Activated B cell treated with CpG ODN at 0.5 μM for 24 hours (primary cell): Measurements from ENCODE around the gene CALU. TPM values are rescaled to one million over a fixed set of nuclear protein-coding genes. Genes with fewer than 3 reads are reported as not detected.

Experiments used
- ATAC-seq: fragments of 200-7000 bp; cut with Tn5 transposase; one replicate; pipeline ENCODE4 v1.10.0; 2021; ENCODE audit warnings: low read depth, mild to moderate bottlenecking, moderate library complexity
- CTCF ChIA-PET: fragments of 350-600 bp; sonication (Branson Sonifier 250); formaldehyde crosslinking; loops from one replicate; lab custom pipeline; 2021; ENCODE audit warnings: antibody characterized with exemption; lab: Charles Lee
- POLR2A ChIA-PET: fragments of 350-600 bp; sonication (Branson Sonifier 250); formaldehyde crosslinking; loops from one replicate; lab custom pipeline; 2021; ENCODE audit warnings: antibody characterized with exemption; lab: Charles Lee
- DNase-seq: peaks from one replicate; pipeline ENCODE4 v3.0.0; 2022
- H3K27ac Mint-ChIP-seq: one replicate; pipeline ENCODE4 v1.8.0; 2020; ENCODE audit warnings: mixed read lengths
- H3K27me3 Mint-ChIP-seq: one replicate; pipeline ENCODE4 v1.8.0; 2021; ENCODE audit warnings: mixed read lengths
- H3K36me3 Mint-ChIP-seq: one replicate; pipeline ENCODE4 v1.8.0; 2021; ENCODE audit warnings: low read depth, mixed read lengths
- H3K4me1 Mint-ChIP-seq: one replicate; pipeline ENCODE4 v1.8.0; 2021; ENCODE audit warnings: mixed read lengths
- H3K4me3 Mint-ChIP-seq: one replicate; pipeline ENCODE4 v1.8.0; 2020; ENCODE audit warnings: mild to moderate bottlenecking, mixed read lengths
- H3K9me3 Mint-ChIP-seq: one replicate; pipeline ENCODE4 v1.8.0; 2020; ENCODE audit warnings: mixed read lengths
- CTCF ChIP-seq: fragments of 200-600 bp; IDR thresholded peaks from one replicate; pipeline ENCODE4 v1.8.0; 2022; ENCODE audit warnings: antibody characterized with exemption, mild to moderate bottlenecking
- intact Hi-C: fragments of 100-400 bp; cut with micrococcal nuclease; formaldehyde crosslinking; loops from one replicate; pipeline ENCODE4 v1.15.1; 2024
- total RNA-seq: library from RNA; stranded (reverse); gene quantifications from 2 replicates; pipeline ENCODE4 v1.2.3, GENCODE V29; 2022

Gene CALU
- total RNA-seq, 1 donor from 2014 or later, result 15.4 TPM

- intact Hi-C loops, result loop anchor here (1.0 to 10.0 kb wide), 7 partner anchors 43 to 1209 kb away; partner anchors contain the start of genes ATP6V1F, CCDC136, RBM28 and SMKR1
- TF ChIP-seq CTCF, result no peak
- ATAC-seq (no peak), DNase-seq (no peak)
- CTCF ChIA-PET, result interaction anchor here (0.7 kb wide), 1 partner anchor 313 kb away, joined by 3 read pairs; no protein-coding TSS in a partner anchor
- Mint-ChIP-seq H3K4me3 (peak overlapping the region; percentile 97), H3K9me3 (no peaks in the 10 kb centered on the region), H3K36me3 (peaks cover 9% of the 10 kb centered on the region), H3K27ac (peak overlapping the region; percentile 88), H3K27me3 (no peaks in the 10 kb centered on the region), H3K4me1 (peaks cover 33% of the 10 kb centered on the region)
- POLR2A ChIA-PET, result no interaction called here
These were observed 977 bp downstream of the CALU start for GRCh38 chr7:128739990-128740682.

- ChIA-PET CTCF (no interaction called here), POLR2A (no interaction called here)
- no peaks in the 10 kb centered on the region for H3K27me3 Mint-ChIP-seq
- no peak for TF ChIP-seq CTCF
- DNase-seq (no peak), ATAC-seq (no peak)
- peaks cover 11% of the 10 kb centered on the region for H3K36me3 Mint-ChIP-seq
- no peaks in the 10 kb centered on the region for H3K9me3 Mint-ChIP-seq
- no peak overlapping the region for H3K4me3 Mint-ChIP-seq
- no peak overlapping the region for H3K27ac Mint-ChIP-seq
- H3K4me1 Mint-ChIP-seq, result peaks cover 33% of the 10 kb centered on the region
- intact Hi-C loops, result no loop called here
These were observed 1.8 kb downstream of the CALU start for GRCh38 chr7:128740996-128741395.

- no peak for TF ChIP-seq CTCF
- Mint-ChIP-seq H3K9me3 (no peaks in the 10 kb centered on the region), H3K4me3 (no peak overlapping the region), H3K27ac (no peak overlapping the region), H3K36me3 (peaks cover 12% of the 10 kb centered on the region), H3K4me1 (peaks cover 33% of the 10 kb centered on the region), H3K27me3 (no peaks in the 10 kb centered on the region)
- intact Hi-C loops, result no loop called here
- POLR2A ChIA-PET, result no interaction called here
- no peak for ATAC-seq
- no peak for DNase-seq
- CTCF ChIA-PET, result no interaction called here
These were observed 2.3 kb downstream of the CALU start for GRCh38 chr7:128741491-128741890.

- no peak for DNase-seq
- Mint-ChIP-seq H3K4me3 (no peak overlapping the region), H3K27ac (no peak overlapping the region), H3K9me3 (no peaks in the 10 kb centered on the region), H3K27me3 (no peaks in the 10 kb centered on the region), H3K36me3 (peaks cover 14% of the 10 kb centered on the region), H3K4me1 (peaks cover 33% of the 10 kb centered on the region)
- no peak for ATAC-seq
- CTCF ChIA-PET, result no interaction called here
- intact Hi-C loops, result no loop called here
- POLR2A ChIA-PET, result no interaction called here
- no peak for TF ChIP-seq CTCF
These were observed 3.0 kb downstream of the CALU start for GRCh38 chr7:128742206-128742605.

- Mint-ChIP-seq H3K4me3 (no peak overlapping the region), H3K27ac (no peak overlapping the region), H3K27me3 (no peaks in the 10 kb centered on the region), H3K4me1 (peaks cover 28% of the 10 kb centered on the region), H3K36me3 (peaks cover 22% of the 10 kb centered on the region), H3K9me3 (no peaks in the 10 kb centered on the region)
- DNase-seq (no peak), ATAC-seq (no peak)
- TF ChIP-seq CTCF, result no peak
- ChIA-PET CTCF (interaction anchor here (0.6 kb wide), 1 partner anchor 10 kb away, joined by 3 read pairs; no protein-coding TSS in a partner anchor), POLR2A (no interaction called here)
- intact Hi-C loops, result no loop called here
These were observed 4.1 kb downstream of the CALU start for GRCh38 chr7:128743112-128743772.
